WTC11 (cell line): Measurements from ENCODE around the gene GTPBP1.

Experiments used
- CTCF ChIP-seq: fragments of 200-600 bp; IDR thresholded peaks from 2 replicates; pipeline ENCODE4 v1.8.0; 2022; ENCODE audit warnings: antibody characterized with exemption
- SP1 ChIP-seq: sonication (generic); formaldehyde crosslinking; conservative IDR thresholded peaks from 2 replicates; pipeline ENCODE4 v1.8.1; 2022; ENCODE audit warnings: missing genetic modification reagents
- STAT6 ChIP-seq: sonication (generic); formaldehyde crosslinking; conservative IDR thresholded peaks from 2 replicates; pipeline ENCODE4 v1.8.1; 2023; ENCODE audit warnings: mild to moderate bottlenecking, low read depth, missing genetic modification reagents, moderate library complexity
- TEAD4 ChIP-seq: sonication (generic); formaldehyde crosslinking; IDR thresholded peaks from 2 replicates; pipeline ENCODE4 v1.8.0; 2022; ENCODE audit warnings: mild to moderate bottlenecking, missing genetic modification reagents
- ZNF281 ChIP-seq: sonication (generic); formaldehyde crosslinking; IDR thresholded peaks from 2 replicates; pipeline ENCODE4 v1.8.0; 2023; ENCODE audit warnings: mild to moderate bottlenecking, missing genetic modification reagents
- ZNF317 ChIP-seq: sonication (generic); formaldehyde crosslinking; IDR thresholded peaks from 2 replicates; pipeline ENCODE4 v1.8.1; 2023; ENCODE audit warnings: low read depth, mild to moderate bottlenecking, moderate library complexity, missing genetic modification reagents, borderline replicate concordance
- ZNF396 ChIP-seq: fragments of 250-450 bp; sonication (Bioruptor Pico); IDR thresholded peaks from 2 replicates; pipeline ENCODE4 v1.8.0; 2021; ENCODE audit warnings: mild to moderate bottlenecking, moderate library complexity, borderline replicate concordance

- TF ChIP-seq CTCF, result no peak
- TF ChIP-seq ZNF317, result no peak
- TF ChIP-seq TEAD4 (CRISPR knock-in tag), result no peak
- no peak for TF ChIP-seq ZNF281 (CRISPR knock-in tag)
- TF ChIP-seq SP1 (CRISPR knock-in tag), result no peak
- TF ChIP-seq ZNF396 (CRISPR knock-in tag), result no peak
- TF ChIP-seq STAT6 (CRISPR knock-in tag), result no peak
Measured at GRCh38 chr22:38713921-38714320, 8.2 kb downstream of the GTPBP1 start.
